Fibroblast of skin of right quadriceps (primary cell): Measurements from ENCODE around the gene AUTS2.

ENCODE experiments used
- DNase-seq: peaks from one replicate; pipeline ENCODE4 v3.0.0-alpha.2; 2013

The AUTS2 gene

DNA sequence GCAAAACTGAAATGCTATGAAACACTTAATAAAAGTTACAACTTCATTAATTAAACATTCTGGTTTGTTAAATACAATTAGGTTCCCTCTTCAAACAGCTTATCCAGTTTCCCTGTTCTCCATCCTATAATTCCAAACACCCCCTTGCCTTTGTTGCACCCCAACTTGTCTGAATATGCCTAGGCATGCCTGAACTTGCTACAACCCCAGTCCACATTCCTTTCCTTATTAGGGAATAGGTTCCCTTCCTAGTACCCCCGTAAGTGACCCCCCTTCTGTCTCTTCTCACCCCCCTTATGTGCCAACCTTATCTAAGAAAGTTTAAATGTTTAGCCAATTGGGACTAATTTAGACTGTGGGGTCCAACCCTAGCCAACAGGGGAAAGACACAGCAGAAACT is 1238.0 kb downstream of the AUTS2 start:
- DNase-seq: no peak

DNA sequence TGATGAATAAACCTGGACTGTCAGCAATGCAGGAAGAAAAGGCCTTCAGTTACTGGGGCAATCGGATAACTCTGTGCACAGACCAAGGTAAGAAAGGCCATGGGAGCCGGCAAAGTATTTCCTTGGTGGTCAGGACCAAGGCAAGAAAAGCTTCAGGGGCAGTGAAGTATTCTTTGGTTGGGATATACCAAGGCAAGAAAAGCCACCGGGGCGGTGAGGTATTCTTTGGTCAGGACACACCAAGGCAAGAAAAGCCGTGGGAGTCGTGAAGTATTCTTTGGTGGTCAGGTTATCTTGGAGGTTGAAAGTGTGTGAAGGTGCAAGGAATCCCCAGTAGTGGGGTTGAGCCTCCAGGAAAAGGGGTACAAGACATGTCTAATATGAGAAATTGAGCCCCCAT is 1238.7 kb downstream of the AUTS2 start:
- DNase-seq: no peak

DNA sequence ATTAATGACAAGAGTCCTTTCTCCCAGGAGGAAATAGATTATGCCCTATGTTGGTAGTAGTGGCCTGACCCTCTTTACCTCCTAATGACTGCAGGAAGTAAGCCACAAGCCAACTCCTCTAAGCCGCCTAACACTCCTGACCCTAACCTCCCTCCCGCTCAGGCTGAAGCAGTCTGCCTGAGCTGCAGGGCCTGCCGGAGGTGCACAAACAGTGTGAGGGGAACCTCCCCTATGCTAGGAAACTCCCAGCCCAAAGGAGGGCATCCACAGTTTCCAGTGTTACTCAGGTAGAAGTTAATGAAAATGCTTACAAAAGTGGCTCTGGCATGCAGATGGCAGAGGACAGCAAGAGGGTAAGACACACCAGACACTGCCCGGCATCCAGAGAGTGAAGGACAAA is 1239.3 kb downstream of the AUTS2 start:
- DNase-seq: no peak

DNA sequence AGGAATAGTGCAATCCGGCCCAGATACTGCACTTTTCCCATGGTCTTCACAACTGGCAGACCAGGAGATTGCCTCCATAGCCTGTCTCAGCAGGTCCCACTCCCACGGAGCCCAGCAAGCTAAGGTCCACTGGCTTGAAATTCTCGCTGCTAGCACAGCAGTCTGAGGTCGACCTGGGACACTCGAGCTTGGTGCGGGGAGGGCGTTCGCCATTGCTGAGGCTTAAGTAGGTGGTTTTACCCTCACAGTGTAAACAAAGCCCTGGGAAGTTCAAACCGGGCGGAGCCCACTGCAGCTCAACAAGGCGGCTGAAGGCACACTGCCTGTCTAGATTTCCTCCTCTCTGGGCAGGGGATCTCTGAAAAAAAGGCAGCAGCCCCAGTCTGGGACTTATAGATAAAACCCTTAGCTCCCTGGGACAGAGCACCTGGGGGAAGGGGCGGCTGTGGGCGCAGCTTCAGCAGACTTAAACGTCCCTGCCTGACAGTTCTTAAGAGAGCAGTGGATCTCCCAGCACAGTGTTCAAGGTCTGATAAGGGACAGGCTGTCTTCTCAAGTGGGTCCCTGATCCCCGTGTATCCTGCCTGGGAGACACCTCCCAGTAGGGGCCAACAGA is 1240.1 kb downstream of the AUTS2 start:
- DNase-seq: no peak
